ENCODE results near the gene LRRC4C.

Gene LRRC4C

DNA sequence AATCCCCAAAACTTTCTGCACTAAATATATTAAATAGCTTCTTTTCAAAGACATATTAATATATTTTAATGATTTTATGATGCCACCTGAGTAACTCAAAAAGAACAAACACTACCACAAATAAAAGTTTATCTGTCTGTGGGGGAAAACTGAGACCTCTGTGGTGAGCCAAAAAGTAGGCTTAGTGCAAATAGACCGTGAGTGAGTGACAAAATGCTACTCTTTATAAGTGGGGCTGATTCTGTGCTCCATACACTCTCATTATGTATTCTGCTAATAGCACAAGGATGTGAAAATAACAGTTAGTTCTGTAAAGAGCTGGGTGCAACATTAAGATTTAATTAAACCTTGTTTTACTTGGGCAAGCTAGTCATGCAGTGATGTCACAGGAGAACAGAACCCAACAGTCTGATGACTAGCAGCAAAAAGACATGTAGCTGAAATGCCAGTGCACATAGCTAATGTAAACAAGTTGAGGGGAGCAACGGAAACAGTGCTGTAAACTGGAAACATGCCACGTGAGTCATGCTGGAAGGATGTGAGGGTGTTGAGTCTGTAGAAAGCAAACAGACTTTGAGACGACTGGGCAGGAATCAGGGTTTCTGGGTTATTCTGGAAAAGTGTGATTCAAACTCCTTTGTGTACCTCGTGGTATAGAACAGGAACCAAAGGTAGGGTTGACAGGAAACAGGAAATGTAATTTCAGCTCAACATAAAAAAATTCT, 1130.4 kb downstream of the LRRC4C start:
- DNase-seq = no peak

DNA sequence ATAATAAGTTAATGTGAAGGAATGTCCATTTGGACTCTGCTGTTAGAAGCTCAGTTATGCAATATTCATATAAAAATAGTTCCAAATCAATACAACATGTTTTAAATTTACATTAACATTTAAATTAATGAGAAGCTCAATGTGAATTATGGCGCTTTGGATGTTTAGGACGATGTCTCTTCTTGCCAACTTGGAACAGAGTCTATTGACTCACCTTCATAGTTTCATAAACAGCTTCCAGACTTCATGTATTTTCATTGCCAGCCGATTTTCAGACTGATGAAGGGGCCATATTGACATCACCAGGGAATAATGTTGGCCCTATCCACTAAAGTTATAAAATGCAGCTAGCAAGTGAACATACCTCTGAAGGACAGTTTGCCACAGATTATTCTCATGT, 1136.2 kb downstream of the LRRC4C start:
- DNase-seq = no peak

DNA sequence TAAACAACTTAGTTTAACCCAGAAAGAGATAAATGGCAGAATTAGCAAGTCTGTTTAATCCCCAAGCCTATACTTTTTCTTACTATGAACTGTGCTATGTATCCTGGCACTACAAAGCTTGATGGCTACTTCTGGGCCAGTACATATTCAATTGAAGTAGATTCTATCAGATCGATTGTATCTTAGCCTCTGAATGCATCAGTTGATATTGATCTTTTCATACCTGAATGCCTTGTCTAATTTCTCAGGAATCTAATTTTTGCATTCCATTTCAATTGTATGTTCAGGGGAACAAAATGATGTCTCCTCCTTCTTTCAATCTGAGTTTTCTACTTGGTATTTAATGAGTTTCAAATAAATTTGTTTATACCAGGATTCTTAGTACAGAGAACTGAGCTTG, 1137.9 kb downstream of the LRRC4C start:
- no peak for DNase-seq

DNA sequence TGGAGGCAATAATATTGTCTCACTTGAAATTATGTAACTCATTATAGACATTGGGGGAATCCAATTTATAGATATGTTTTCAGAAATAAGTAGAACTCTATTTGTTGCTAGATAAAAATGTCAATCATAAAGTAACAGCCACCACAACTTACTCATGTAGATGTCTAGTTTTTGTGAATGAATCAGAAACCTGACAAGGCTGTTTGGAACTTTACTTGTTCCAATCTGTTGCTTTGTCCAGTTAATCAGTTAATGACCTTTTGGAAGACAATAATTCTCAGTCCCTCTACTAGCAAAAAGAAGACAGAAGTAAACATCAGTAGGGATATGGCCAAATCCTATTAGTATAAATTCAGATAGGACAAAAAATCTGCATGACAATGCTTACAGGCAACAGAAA, 1143.3 kb downstream of the LRRC4C start:
- no peak for DNase-seq

DNA sequence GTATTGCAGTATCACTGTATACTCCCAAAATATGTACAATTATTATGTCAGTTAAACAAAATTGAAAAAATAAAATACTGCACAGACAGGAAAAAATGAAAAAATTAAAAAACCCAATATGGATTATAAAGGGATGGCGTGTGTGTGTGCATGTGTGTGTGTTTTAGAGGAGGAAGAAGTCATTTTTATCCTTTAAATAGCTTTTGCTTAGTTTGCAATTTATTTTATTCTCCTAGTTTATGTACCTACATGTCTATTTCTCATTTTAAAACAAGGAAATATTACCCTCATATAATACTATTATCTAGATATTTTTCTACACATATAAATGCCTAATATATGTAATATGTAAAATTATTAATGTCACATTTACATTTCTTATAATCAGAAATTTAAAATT, 1144.3 kb downstream of the LRRC4C start:
- no peak for DNase-seq

DNA sequence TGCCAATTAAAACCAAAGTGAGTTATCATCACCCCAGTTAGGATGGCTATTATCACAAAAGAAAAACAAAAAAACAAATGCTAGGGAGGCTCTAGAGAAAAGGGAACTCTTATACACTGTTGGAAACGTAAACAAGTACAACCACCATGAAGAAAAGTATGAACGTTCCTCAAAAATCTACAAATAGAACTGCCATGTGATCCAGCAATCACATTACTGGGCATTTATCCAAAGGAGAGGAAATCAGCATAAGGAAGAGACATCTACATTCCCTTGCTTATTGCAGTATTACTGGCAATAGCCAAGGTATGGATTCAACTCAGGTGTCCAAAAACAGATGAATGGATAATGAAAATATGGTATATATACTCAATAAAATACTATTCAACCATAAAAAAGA, 1145.1 kb downstream of the LRRC4C start:
- DNase-seq = no peak

DNA sequence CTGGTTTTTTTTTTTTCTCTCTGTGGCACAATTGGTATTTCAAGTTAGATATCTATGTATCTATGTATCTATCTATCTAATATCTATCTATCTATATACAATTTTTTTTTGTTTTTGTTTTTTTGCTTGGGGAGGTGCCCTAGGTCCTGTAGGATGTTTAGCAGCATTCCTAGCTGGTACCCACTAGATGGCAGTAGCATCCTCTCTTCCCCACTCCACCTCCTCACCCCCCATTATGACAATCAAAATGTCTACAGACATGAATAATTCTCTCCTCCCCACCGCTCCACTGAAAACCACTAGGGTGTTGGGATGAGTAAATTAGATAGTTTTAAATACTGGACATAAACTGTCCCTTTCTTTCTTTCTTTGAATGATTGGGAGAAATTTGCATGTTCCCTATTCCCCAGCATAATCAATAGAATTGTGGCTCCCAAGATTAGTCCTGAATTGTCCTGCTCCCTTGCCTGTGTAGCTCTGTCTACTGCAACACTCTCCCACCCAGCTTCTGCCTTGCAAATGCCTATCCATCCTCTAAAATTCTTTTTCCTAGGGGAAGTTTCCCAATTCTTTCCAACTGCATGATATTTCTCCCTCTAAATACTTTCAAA, 1152.4 kb downstream of the LRRC4C start:
- peak; percentile 66 for DNase-seq

DNA sequence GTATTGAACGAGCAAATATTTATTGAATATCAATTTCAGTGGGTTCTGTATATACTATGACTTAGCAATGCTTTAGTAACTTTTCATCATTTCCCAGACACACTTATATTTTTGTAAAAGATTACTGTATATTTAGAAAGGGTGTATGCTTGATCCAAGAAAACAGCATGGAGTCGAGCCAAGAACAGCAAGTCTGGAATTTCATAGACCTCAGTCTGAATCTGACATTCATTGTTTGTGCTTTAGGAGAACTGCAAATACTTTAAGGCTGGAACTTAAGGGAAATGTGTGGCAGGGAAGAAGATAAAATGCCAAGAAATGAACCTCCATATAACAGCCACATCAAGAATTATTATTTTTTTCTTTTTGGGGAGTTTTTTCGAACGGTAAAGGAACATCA, 1156.8 kb downstream of the LRRC4C start:
- DNase-seq = no peak

DNA sequence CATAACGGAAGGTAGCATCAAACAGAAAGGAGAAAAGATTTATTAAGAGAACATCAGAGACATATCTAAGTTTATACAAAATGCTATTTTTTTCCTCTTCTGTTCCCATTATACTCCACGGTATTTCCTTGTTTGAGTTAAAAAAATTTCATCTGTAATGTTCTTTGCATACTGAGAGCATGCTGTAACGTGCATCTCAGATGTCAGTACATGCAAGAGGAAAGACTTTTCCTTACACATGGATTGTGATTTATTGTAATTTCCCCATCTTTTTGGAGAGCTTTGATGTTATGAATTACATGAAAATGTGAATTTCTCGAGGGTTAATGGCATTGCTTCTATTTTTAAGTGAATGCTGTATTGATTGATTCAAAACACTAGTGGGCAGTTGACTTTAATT, 1164.0 kb downstream of the LRRC4C start:
- no peak for DNase-seq

DNA sequence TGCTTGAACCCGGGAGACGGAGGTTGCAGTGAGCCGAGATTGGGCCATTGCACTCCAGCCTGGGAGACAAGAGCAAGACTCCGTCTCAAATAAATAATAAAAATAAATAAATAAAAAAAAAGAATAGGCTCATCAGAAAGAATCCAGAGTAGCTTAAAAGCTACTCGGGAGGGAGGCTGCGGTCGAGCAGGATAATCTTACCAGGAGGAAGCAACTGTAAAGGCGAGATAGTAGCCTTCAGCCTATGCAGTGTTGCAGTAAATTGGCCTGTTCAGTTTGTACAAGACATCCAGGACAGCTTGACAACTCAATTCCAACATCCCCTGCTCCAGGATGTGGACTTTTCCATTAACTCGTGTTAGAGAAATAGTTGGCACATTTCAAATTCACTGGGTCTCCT, 1164.7 kb downstream of the LRRC4C start:
- DNase-seq = peak; percentile 37

DNA sequence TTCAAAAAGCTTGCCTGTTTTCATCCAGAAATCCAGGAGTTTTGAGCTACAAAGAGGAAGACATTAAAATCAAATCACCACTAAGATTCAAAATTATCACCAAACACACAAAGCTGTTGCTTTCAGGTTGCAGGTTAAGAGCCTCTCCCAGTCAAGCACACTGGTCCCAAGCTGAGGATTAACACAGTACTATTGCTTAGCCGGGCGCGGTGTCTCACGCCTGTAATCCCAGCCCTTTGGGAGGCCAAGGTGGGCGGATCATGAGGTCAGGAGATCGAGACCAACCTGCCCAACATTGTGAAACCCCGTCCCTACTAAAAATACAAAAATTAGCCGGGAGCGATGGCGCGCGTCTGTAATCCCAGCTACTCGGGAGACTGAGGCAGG, 1165.1 kb downstream of the LRRC4C start:
- DNase-seq = no peak

DNA sequence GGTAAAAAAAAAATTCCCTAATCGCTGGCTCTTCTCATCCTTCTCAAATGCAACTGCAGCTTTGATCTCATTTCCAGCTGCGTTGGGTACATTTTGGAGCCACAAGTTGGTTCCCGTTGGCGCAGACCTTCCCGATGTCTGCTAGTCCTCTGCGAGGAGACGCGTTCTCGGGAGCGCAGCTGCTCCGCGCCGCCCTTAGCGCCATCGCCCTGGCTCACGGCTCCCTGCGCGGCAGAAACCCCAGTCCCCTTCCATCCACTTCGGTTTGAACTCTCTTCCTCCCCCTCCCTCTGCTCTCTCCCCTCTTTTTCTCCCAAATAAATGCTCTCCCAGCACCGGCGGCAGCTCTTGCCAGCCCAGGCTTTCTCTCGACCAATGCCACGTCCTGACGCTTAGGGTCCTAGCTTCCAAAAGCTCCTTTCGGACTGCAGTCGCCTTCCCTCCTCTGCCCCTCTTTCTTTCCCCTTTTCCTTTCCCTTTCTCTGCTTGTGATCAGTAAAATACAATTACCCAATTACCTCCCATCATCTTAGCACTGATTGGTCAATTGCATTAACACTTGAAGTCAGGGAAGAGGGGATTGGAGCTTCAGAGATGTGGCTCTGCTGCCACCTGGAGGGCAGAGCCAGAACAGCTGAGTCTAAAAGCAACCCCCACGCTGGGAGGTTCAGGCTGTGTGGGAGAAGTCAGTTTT, 1165.7 kb downstream of the LRRC4C start:
- DNase-seq = peak; percentile 90

DNA sequence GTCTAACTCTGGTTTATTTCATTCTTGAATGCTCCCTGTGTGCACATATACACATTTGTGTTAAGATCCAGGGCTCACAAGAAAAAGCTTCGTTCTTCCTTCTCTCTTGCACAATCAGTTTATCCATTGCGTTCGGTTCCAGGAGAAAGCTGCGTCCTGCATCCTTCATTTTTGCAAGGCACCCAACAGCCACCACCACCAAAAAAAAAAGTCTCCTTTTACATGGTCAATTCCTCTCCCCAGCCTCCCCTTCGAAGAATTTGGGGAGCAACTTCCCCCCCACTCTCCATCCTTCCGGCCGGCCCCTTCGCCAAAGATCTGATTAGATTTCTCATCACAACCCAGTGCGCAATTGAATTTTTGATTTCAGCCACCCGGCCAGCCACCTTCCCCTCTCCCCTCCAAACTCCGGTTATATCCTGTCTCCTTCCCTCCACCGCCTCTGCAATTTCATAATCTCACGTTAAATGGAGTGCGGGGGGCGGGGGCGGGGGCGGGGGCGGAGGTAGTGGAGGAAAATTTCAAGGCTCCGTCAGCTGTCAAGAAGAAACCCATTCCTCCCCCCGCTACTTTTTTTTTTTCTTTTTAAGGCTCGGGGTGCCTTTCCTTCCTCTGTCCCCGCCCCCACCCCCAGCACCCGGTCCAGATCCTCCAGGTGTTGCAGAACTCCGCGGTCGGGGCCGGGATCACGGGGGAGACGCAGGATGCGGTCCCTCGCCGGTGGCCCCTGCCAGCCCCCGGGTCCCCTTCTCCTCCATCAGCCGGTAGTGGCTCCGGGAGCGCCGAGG, 1166.5 kb downstream of the LRRC4C start:
- DNase-seq = no peak

DNA sequence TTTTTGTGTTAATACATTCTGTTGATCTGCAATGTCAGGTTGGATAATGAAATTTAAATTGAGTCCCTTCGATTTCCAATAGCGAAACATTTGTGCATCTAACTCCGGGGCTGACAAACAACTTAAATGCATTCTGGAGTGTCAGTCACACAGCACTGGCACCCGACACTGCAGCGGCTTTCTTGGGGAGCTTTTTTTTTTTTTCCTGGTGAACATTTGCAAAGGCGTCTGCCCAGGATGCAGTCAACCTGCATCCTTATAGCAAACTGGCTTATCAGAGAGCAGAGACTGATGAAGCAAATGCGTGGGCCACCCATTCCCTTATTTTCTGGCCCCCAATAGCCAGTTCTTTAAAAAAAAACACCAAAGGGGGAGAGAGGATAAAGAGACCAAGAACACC, 1167.7 kb downstream of the LRRC4C start:
- no peak for DNase-seq

DNA sequence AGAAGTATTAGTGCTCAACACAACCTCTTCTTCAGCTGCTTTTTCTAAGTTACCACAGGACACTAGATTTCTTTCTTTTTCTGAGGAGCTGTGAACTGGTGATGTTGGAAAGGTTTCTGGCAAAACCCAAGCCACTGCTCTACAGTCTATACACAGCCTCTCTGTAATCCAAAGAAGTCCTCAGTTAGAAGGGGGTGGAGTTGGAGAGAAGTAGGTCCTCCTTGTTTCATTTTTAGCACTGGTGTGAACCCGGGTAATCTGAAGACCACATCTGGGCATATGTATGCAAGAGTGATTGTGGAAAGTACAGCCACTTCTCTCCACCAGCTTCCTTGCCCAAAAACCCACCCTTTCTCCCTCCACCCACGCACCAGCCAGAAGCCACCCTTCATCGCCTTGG, 1168.1 kb downstream of the LRRC4C start:
- peak; percentile 28 for DNase-seq

DNA sequence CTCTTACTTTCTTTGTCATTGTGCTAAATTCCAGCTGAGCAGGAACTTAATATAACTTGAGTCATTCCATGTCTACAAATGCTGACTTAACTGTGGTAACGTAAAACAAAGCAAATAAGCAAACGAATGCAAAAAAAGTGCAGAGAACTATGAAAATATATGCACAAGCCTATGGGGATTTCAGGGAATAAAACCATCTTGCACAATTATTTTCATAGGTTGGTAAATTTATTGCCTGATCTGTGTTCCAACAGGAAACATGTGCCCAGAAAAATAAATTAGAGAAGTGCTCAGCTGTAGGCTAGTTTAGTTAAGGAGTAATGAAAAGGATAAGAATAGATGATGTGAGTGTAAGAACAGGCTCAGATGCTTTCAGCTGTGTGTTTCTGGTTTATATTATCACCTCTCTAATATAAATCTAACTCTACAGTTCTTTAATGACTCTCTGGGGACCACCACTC, 1169.3 kb downstream of the LRRC4C start:
- no peak for DNase-seq

DNA sequence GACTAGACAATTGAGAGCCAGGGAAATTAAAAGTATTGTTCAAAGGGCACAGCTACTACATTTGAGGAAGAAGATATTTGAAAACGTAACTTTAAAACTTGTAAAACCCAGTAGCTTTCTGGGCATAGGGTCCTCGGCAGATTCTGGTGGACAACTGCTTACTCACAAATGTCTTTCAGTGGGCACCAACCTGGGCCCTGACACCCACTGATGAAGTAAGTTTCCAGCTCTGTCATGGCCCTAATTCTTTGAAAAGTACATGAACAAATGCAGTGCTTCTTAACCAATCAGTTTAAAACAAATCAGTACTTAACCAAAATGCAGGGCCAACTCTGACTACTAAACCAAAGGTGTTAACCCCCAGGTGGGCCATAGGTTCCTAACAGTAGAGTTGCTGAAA, 1170.1 kb downstream of the LRRC4C start:
- no peak for DNase-seq

DNA sequence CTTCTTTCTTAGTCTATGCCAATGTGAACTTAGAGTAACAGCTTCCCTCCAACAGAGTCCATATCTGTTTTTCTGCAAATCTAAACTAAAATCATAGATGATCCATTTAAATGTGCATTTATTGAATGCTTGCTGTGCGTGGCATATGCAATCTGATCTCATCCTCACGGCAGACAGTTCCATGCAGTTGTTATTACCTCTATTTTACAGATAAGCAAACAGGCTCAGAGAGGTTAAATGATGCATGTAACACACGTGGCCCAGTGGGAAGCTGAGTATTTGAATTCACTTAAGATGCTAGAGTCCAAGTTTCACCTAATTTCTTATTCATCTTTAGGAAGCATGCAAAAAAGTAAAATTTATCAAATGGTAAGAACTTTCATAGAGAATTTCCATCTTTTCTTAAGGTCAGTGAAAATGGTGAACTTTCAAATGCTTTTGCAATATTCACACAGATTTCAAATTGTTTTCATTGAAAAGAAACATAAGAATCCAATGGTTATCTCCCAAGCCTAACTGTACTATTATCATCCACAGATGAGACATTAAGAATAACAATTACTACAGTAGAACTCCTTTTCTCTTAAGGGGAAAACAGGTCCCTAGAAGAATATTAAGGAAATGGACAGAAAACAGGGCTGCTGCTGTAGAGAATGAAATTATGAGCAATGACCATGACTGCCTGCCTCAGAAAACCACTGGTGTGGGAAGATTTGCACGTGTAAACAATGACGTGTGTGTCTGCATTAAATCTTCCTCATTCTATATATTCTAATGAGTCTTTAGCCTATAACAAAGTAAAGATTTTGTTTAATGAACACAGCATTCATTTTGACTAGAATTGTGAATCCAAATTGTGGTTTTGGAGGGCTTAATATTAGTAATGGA, 1171.3 kb downstream of the LRRC4C start:
- no peak for DNase-seq

DNA sequence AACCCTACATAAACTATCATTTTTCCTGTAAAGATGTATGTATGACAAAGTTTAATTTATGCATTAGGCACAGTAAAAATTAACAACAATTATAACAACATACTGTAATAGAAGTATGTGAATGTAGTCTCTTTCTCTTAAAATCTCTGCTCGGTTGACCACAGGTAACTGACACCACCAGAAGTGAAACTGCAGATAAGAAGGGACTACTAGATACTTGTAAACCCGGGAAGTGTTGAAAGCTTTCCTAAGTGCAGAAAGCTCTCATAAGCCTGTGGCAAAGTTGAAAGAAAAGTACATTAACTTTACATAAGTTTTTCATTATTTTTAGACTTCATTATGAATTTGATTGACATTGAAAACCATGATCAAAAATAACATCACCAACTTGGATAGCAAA, 1173.3 kb downstream of the LRRC4C start:
- no peak for DNase-seq

DNA sequence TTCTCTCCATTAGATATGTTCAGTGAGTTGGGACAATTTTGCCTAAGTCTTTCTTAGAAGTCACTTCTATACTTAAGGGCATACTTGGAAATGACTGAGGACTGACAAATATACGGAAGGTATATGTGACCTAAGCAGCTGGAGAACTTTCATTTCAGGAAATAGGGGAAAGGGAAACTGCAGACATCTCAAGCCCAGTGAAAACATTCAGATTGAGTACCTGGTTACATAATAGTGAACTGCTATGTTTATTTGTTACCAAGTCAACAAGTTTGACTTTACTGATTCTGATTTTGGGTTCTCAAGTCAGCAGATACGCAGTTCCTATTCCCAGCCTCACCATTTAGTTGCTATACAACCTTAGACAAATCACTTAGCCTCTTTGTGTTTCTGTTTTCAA, 1173.9 kb downstream of the LRRC4C start:
- DNase-seq = no peak

DNA sequence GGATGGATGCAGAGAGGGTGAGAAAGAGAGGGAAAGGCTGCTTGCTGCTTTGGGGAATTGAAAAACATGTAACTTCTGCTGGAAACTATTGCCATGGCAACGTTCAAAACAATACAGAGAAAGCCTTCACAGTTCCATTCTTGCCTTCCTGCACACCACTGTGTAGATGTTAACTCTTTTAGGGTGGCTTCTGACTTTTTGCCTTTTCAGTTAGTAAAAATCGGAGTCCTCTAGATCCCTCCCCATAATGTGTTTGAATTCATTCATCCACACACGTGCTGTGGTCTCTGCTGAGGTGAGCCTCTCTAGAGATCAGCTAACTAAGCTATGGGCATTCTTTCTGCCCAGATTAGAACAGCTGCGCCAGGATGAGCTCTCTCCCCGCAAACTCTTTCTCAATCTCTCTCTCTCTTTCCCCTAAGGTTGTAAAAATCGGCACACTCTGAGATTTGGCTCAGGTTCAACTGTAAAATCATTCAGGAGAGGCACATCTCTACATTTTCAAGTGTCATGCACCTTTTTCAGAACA, 1178.3 kb downstream of the LRRC4C start:
- DNase-seq = peak; percentile 21
